GM23248 (cell line): ENCODE measurements around the gene ARHGAP4. TPM values are rescaled to one million over a fixed set of nuclear protein-coding genes. Genes with fewer than 3 reads are reported as not detected.

Experiments
- DNase-seq: peaks from one replicate; pipeline ENCODE4 v3.0.0-alpha.2; 2015
- H2AFZ ChIP-seq: fragments of 200-600 bp; sonication (generic); 2 replicates; pipeline ENCODE4 v1.6.1; 2016; ENCODE audit warnings: antibody characterized with exemption
- H3F3A ChIP-seq: fragments of 200-600 bp; sonication (generic); 2 replicates; pipeline ENCODE4 v1.6.1; 2016; ENCODE audit warnings: mild to moderate bottlenecking, antibody characterized with exemption, mixed run types; ENCODE audit not compliant: insufficient read depth
- H3K27ac ChIP-seq: fragments of 200-600 bp; sonication (generic); 2 replicates; pipeline ENCODE4 v1.5.1; 2016; ENCODE audit warnings: mild to moderate bottlenecking
- H3K27me3 ChIP-seq: fragments of 200-600 bp; sonication (generic); replicated peaks from 2 replicates; pipeline ENCODE4 v1.6.1; 2016; ENCODE audit warnings: mild to moderate bottlenecking; ENCODE audit not compliant: insufficient read depth
- H3K36me3 ChIP-seq: fragments of 200-600 bp; sonication (generic); 2 replicates; pipeline ENCODE4 v1.6.1; 2016; ENCODE audit warnings: low read depth, mild to moderate bottlenecking
- H3K4me1 ChIP-seq: fragments of 200-600 bp; sonication (generic); 2 replicates; pipeline ENCODE4 v1.6.1; 2016; ENCODE audit warnings: mild to moderate bottlenecking; ENCODE audit not compliant: insufficient read depth
- H3K4me2 ChIP-seq: fragments of 200-600 bp; sonication (generic); one replicate; pipeline ENCODE4 v1.6.1; 2016; ENCODE audit warnings: mild to moderate bottlenecking; ENCODE audit not compliant: unreplicated experiment
- H3K4me3 ChIP-seq: fragments of 200-600 bp; sonication (generic); 2 replicates; pipeline ENCODE4 v1.5.1; 2016; ENCODE audit warnings: mild to moderate bottlenecking
- H3K79me2 ChIP-seq: fragments of 200-600 bp; sonication (generic); 2 replicates; pipeline ENCODE4 v1.6.1; 2016; ENCODE audit warnings: mild to moderate bottlenecking; ENCODE audit not compliant: insufficient read depth
- H3K9ac ChIP-seq: fragments of 200-600 bp; sonication (generic); 2 replicates; pipeline ENCODE4 v1.6.1; 2016; ENCODE audit warnings: mild to moderate bottlenecking
- H3K9me2 ChIP-seq: fragments of 200-600 bp; sonication (generic); 2 replicates; pipeline ENCODE4 v1.6.1; 2016; ENCODE audit warnings: mixed run types, mild to moderate bottlenecking, moderate library complexity; ENCODE audit not compliant: insufficient read depth
- H3K9me3 ChIP-seq: fragments of 200-600 bp; sonication (generic); one replicate; pipeline ENCODE4 v1.6.1; 2017; ENCODE audit warnings: low read depth
- H4K20me1 ChIP-seq: fragments of 200-600 bp; sonication (generic); 2 replicates; pipeline ENCODE4 v1.6.0; 2016; ENCODE audit not compliant: insufficient read depth
- EZH2 ChIP-seq: fragments of 200-600 bp; sonication (generic); IDR thresholded peaks from 2 replicates; pipeline ENCODE4 v1.6.1; 2018; ENCODE audit warnings: antibody characterized with exemption, mild to moderate bottlenecking; ENCODE audit not compliant: insufficient read depth, poor library complexity, severe bottlenecking
- EZH2phosphoT487 ChIP-seq: fragments of 200-600 bp; sonication (generic); IDR thresholded peaks from 2 replicates; pipeline ENCODE4 v1.6.1; 2018; ENCODE audit warnings: antibody characterized with exemption, moderate library complexity, mild to moderate bottlenecking, low read depth; ENCODE audit not compliant: insufficient read depth
- WGBS, 2 experiments: methylation state at CpG; one replicate each; pipeline ENCODE4 v1.1.6; 2015 to 2017; ENCODE audit warnings: low lambda C conversion rate in 2 of 2, low coverage in 1 of 2; ENCODE audit errors: missing lambda C conversion rate in 2 of 2; 5-methylcytosine and 5-hydroxymethylcytosine counted together
- in situ Hi-C: fragments of 300-500 bp; cut with MboI; formaldehyde crosslinking; loops from 2 replicates; pipeline ENCODE4 v1.15.0; 2020
- polyA plus RNA-seq: library from polyadenylated mRNA; unstranded; fragments of >200 nt; fragmentation: Nextera tagmentation; extraction: Ambion mirVana; gene quantifications from 2 replicates; pipeline ENCODE4 v1.2.1, GENCODE V29; 2016
- total RNA-seq: library from RNA; depleted of rRNA; stranded (reverse); fragments of >200 nt; shearing (Covaris generic); gene quantifications from 2 replicates; pipeline ENCODE4 v1.2.3, GENCODE V29; 2014

Gene ARHGAP4
- total and polyA plus RNA-seq, 2 experiments from 2014 or later, result 0.45 to 2.8 TPM

- no peaks in the 10 kb centered on the region for H3F3A ChIP-seq
- in situ Hi-C loops, result no loop called here
- no peak overlapping the region for H3K4me2 ChIP-seq
- DNase-seq, result no peak
- H3K4me3 ChIP-seq, result no peak overlapping the region
- H4K20me1 ChIP-seq, result no peaks in the 10 kb centered on the region
- no peaks in the 10 kb centered on the region for H3K4me1 ChIP-seq
- H3K36me3 ChIP-seq, result no peaks in the 10 kb centered on the region; the same call in 1 of the 2 replicates
- H3K9ac ChIP-seq, result no peak overlapping the region
- WGBS, 2 experiments, result 75 to 79% methylated on average over 5 to 10 of the region's 10 CpGs
- TF ChIP-seq EZH2phosphoT487 (no peak), EZH2 (no peak)
- no peaks in the 10 kb centered on the region for H3K27me3 ChIP-seq
- H3K27ac ChIP-seq, result no peak overlapping the region
- no peak overlapping the region for H2AFZ ChIP-seq
- no peaks in the 10 kb centered on the region for H3K79me2 ChIP-seq
- H3K9me3 ChIP-seq, result no peaks in the 10 kb centered on the region
- H3K9me2 ChIP-seq, result no peaks in the 10 kb centered on the region
These were observed 22.0 kb upstream of the ARHGAP4 start for GRCh38 chrX:153948002-153948466.

- Histone ChIP-seq H4K20me1 (no peaks in the 10 kb centered on the region), H3K4me3 (no peak overlapping the region), H3K9ac (no peak overlapping the region), H3F3A (no peaks in the 10 kb centered on the region), H3K9me2 (no peaks in the 10 kb centered on the region), H3K27ac (no peak overlapping the region), H3K4me2 (no peak overlapping the region), H3K4me1 (no peaks in the 10 kb centered on the region), H3K9me3 (no peaks in the 10 kb centered on the region), H2AFZ (no peak overlapping the region), H3K27me3 (no peaks in the 10 kb centered on the region), H3K36me3 (no peaks in the 10 kb centered on the region; the same call in 1 of the 2 replicates), H3K79me2 (no peaks in the 10 kb centered on the region)
- in situ Hi-C loops, result no loop called here
- DNase-seq, result peak; percentile 87
- no peak for TF ChIP-seq EZH2phosphoT487
- TF ChIP-seq EZH2, result no peak
- WGBS, 2 experiments, result 21 to 27% methylated on average over 14 to 17 of the region's 19 CpGs
These were observed 21.1 kb upstream of the ARHGAP4 start for GRCh38 chrX:153947009-153947769.

GRCh38 chrX:153945956-153946943 lies 20.2 kb upstream of the ARHGAP4 start:
- 60 to 86% methylated on average over 11 to 19 of the region's 24 CpGs for WGBS, 2 experiments
- H3K9me3 ChIP-seq, result no peaks in the 10 kb centered on the region
- H3K9ac ChIP-seq, result no peak overlapping the region
- in situ Hi-C loops, result no loop called here
- no peak overlapping the region for H3K4me2 ChIP-seq
- no peak overlapping the region for H3K27ac ChIP-seq
- no peaks in the 10 kb centered on the region for H3K9me2 ChIP-seq
- H3K4me1 ChIP-seq, result no peaks in the 10 kb centered on the region
- no peaks in the 10 kb centered on the region for H3K27me3 ChIP-seq
- TF ChIP-seq EZH2 (no peak), EZH2phosphoT487 (no peak)
- H3F3A ChIP-seq, result no peaks in the 10 kb centered on the region
- H3K36me3 ChIP-seq, result no peaks in the 10 kb centered on the region; the same call in 1 of the 2 replicates
- H3K4me3 ChIP-seq, result no peak overlapping the region
- no peak overlapping the region for H2AFZ ChIP-seq
- no peak for DNase-seq
- no peaks in the 10 kb centered on the region for H4K20me1 ChIP-seq
- no peaks in the 10 kb centered on the region for H3K79me2 ChIP-seq

- H3K4me1 ChIP-seq, result no peaks in the 10 kb centered on the region
- no peaks in the 10 kb centered on the region for H4K20me1 ChIP-seq
- no peak overlapping the region for H2AFZ ChIP-seq
- H3K27ac ChIP-seq, result no peak overlapping the region
- H3K4me3 ChIP-seq, result no peak overlapping the region
- no peak for DNase-seq
- H3K27me3 ChIP-seq, result no peaks in the 10 kb centered on the region
- H3K4me2 ChIP-seq, result no peak overlapping the region
- in situ Hi-C loops, result no loop called here
- H3K79me2 ChIP-seq, result no peaks in the 10 kb centered on the region
- H3K36me3 ChIP-seq, result no peaks in the 10 kb centered on the region; the same call in 1 of the 2 replicates
- H3K9ac ChIP-seq, result no peak overlapping the region
- no peaks in the 10 kb centered on the region for H3K9me2 ChIP-seq
- no peak for TF ChIP-seq EZH2
- TF ChIP-seq EZH2phosphoT487, result no peak
- WGBS, 2 experiments, result 30 to 33% methylated on average over 3 to 4 of the region's 6 CpGs
- no peaks in the 10 kb centered on the region for H3F3A ChIP-seq
- no peaks in the 10 kb centered on the region for H3K9me3 ChIP-seq
These were observed 18.7 kb upstream of the ARHGAP4 start for GRCh38 chrX:153944800-153945150.
